GM19452 (cell line): ENCODE results near the gene TTC21A.
A peak's percentile ranks its signal among the peaks of the same experiment; 100 is the strongest.

Source experiments
- ATAC-seq: cut with Tn5 transposase; IDR thresholded peaks from one replicate; pipeline ENCODE4 v1.9.1; 2021; ENCODE audit not compliant: unreplicated experiment

TTC21A gene

GRCh38 chr3:39173318-39174125 is 66.0 kb downstream of the TTC21A start:
- ATAC-seq: no peak

GRCh38 chr3:39176025-39176714 is 68.7 kb downstream of the TTC21A start:
- no peak for ATAC-seq

GRCh38 chr3:39177708-39178332 is 70.3 kb downstream of the TTC21A start:
- peak; percentile 42 for ATAC-seq

GRCh38 chr3:39178553-39178952 is 71.1 kb downstream of the TTC21A start:
- no peak for ATAC-seq

GRCh38 chr3:39180183-39180545 is 72.7 kb downstream of the TTC21A start:
- no peak for ATAC-seq

GRCh38 chr3:39180546-39181346 is 73.3 kb downstream of the TTC21A start:
- peak; percentile 93 for ATAC-seq

GRCh38 chr3:39181408-39182335 is 74.2 kb downstream of the TTC21A start:
- ATAC-seq: no peak

DNA sequence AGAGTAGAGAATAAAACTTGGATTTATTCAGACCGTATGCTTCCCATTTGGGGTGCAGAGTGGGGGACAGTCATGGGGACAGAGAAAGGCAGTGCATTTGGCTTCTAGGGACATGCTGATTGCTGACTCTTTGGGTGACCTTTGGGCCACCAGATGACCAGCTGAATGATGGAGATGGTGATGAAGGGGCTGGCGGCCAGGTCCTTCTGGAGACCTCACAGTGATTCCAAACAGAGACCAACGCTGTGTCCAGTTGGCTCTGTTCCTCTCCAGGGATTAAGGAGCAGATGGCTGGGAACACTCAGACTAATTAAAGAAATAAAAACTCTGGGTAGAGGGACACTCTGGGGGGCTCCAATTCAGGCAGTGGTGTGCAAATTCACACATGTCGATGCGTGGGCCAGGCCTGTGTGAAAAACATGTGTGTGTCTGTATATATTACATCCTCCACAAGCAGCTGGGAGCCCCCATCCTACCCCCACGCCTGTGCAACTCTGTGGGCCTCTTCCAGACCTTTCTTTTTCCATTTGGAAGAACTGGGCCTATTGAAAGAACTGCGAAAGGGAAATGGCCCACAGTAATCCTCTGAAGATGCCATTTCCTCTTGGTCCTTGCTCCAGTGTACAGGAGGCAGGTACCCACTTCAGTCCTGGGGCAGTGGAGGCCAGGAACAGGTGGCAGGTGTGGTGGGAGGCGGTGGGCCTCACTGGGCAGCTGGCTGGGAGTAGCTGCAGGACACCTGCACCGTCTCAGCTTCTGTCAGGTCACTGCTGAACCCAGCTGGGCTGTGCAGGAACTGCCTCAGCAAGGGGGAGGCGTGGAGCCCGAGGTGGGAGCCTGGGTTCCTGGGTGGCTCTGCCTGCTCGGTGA is 76.0 kb downstream of the TTC21A start:
- ATAC-seq: no peak

- ATAC-seq: no peak
These were observed 76.8 kb downstream of the TTC21A start for GRCh38 chr3:39184081-39184967.

DNA sequence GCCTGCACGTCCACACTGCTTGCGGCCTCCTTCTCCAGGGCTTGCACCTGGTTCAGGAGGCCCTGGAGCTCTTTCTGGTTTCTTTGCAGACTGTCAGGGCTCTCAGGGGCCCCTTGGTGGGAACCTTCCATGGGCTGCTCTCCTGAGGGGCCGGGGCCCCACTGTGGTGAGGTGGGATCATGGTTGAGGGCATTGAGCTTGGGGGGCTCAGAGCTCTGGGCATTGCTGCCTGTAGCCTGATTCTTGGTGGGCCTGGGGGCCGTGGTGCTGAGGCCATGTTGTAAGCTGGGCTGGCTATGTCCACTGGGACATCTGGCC is 77.4 kb downstream of the TTC21A start:
- no peak for ATAC-seq

DNA sequence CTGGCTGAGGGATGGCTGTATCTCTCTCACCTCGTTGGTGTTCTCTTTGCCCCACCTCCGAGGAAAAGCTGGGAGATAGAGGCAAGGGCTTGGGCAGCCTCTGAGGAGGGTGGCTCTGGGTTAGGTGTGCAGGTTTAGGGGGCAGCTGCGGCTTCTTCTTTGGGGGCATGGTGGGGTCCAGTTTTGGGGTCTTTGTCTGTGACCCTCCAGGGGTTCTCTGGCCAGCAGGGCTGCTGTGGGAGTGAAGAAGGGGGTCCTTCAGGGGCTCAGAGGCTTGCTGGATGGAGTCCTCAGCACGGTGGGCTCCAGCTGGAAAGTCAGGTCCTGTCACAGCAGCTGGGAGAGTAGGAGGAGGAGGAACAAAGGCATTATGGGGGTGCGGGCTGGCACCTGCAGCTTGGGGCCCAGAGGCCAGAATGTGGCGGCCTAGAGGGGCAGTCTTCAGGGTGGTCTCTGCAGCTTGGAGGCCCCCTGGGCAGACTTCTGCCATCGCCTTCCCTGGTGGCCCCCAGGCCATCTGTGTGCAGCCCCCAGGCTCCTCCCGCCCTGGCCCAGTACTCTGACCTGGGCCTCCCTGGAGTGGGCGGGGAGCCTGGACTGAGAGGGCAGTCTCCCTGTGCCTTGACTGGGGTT is 78.0 kb downstream of the TTC21A start:
- ATAC-seq: no peak

GRCh38 chr3:39185959-39186691 is 78.6 kb downstream of the TTC21A start:
- no peak for ATAC-seq

- no peak for ATAC-seq
These were observed 79.2 kb downstream of the TTC21A start for GRCh38 chr3:39186692-39187151.

DNA sequence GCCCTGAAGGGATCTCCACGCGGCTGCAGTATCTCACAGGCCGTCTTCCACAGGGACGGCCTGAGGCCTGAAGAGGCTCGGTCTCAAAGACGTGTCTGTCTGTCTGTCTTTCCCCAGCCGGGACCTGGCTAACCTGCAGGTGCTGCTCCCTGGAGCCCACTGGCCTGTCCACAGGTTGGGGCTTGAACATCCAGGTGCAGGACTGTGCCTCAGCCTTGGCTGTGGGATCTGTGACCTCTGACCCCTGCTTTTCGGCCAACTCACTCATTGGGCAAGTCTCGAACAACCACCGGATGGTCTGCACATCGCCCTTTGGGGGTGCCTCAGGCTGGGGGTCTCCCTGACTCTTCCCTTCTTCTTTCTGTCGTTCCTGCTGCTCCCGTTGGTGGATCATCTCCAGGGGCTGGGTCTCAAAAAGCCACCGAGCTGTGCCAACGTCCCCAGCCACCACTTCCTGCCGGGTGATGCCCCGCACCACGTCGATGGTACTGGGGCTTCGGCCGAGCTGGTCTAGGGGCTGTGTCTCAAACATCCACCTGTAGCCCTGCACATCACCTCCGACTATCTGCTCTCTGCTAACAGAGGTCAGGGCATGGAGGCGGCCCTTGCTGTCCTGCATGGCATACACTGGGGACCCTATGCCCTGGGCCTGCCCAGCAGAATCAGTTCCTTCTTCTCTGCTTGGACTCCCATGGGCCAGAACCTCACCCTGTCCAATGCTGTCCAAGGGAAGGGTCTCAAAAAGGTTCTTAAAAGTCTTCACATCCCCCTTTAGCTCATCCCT is 80.1 kb downstream of the TTC21A start:
- no peak for ATAC-seq
